Peyer's patch (tissue), 4 donors: Measurements from ENCODE around the gene ILDR2. TPM values are rescaled to one million over a fixed set of nuclear protein-coding genes. Genes with fewer than 3 reads are reported as not detected.
A peak's percentile ranks its signal among the peaks of the same experiment; 100 is the strongest.

Experiments used
- DNase-seq, 3 donors: peaks; one replicate each; pipeline ENCODE4 v3.0.0-alpha.2; 2017 to 2019
- H3K27ac ChIP-seq, 4 donors: fragments of 200-600 bp; sonication (generic); one replicate each; pipeline ENCODE4 v1.5.1; 2016 to 2019
- H3K27me3 ChIP-seq, 2 donors: fragments of 200-600 bp; sonication (generic); one replicate each; pipeline ENCODE4 v1.5.1; 2019
- H3K36me3 ChIP-seq, 3 donors: fragments of 200-600 bp; sonication (generic); one replicate each; pipeline ENCODE4 v1.5.1; 2016 to 2019
- H3K4me1 ChIP-seq, 4 donors: fragments of 200-600 bp; sonication (generic); one replicate each; pipeline ENCODE4 v1.5.1; 2016 to 2019
- H3K4me3 ChIP-seq, 4 donors: fragments of 200-600 bp; sonication (generic); 1 replicate in 3 of 4; 2 replicates in 1 of 4; pipeline ENCODE4 v1.5.1; 2016 to 2019; ENCODE audit warnings: mild to moderate bottlenecking in 1 of 4
- H3K9me3 ChIP-seq, 4 donors: fragments of 200-600 bp; sonication (generic); one replicate each; pipeline ENCODE4 v1.5.1; 2016 to 2019; ENCODE audit warnings: mild to moderate bottlenecking in 1 of 4
- POLR2A ChIP-seq, 2 donors: fragments of 450-650 bp; IDR thresholded peaks; one replicate each; pipeline ENCODE4 v1.5.1; 2017; ENCODE audit warnings: antibody characterized with exemption in 2 of 2, mild to moderate bottlenecking in 2 of 2, moderate library complexity in 2 of 2
- total RNA-seq, 4 donors: library from RNA; depleted of rRNA; stranded (reverse); fragments of >200 nt; gene quantifications; one replicate each; pipeline ENCODE4 v1.1.0, GENCODE V29; 2016
- TF ChIP-seq, protein P1 (sequence below), 6 experiments: fragments of 450-650 bp in 4 of 6; fragments of 200-600 bp in 2 of 6; sonication (generic) in 1 of 6; IDR thresholded peaks; one replicate each; pipeline ENCODE4 v1.5.1; 2017 to 2019; ENCODE audit warnings: antibody characterized with exemption in 6 of 6, mild to moderate bottlenecking in 3 of 6, moderate library complexity in 1 of 6

Gene ILDR2
- total RNA-seq, 4 donors from 2014 or later, result 0.67 to 2.1 (median 1.6) TPM

DNA sequence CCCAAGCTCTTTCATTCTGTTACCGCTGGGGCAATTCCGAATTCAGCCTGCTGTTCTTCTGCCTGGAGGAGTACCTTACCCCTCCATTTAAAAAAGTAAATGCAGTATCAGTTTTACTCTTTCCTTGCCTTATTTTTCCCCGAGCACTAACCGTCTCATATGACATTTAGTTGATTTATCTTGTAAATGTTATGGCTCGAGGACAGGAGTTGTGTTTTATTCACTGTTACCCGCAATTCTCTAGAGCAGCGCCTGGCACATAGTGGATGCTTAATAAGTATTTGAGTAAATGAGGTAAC lies 98.9 kb downstream of the ILDR2 start:
- Histone ChIP-seq H3K27me3 (no peaks in the 10 kb centered on the region), H3K27ac (peak overlapping the region in 2 of 4 donors; percentile 90 to 98), H3K4me3 (peak overlapping the region; percentile 6 to 89 (median 76)), H3K36me3 (no peaks in the 10 kb centered on the region), H3K9me3 (no peaks in the 10 kb centered on the region), H3K4me1 (peaks cover 0 to 19% (median 0%) of the 10 kb centered on the region in 4 donors)
- DNase-seq, result no peak
- TF ChIP-seq, protein P1, sequence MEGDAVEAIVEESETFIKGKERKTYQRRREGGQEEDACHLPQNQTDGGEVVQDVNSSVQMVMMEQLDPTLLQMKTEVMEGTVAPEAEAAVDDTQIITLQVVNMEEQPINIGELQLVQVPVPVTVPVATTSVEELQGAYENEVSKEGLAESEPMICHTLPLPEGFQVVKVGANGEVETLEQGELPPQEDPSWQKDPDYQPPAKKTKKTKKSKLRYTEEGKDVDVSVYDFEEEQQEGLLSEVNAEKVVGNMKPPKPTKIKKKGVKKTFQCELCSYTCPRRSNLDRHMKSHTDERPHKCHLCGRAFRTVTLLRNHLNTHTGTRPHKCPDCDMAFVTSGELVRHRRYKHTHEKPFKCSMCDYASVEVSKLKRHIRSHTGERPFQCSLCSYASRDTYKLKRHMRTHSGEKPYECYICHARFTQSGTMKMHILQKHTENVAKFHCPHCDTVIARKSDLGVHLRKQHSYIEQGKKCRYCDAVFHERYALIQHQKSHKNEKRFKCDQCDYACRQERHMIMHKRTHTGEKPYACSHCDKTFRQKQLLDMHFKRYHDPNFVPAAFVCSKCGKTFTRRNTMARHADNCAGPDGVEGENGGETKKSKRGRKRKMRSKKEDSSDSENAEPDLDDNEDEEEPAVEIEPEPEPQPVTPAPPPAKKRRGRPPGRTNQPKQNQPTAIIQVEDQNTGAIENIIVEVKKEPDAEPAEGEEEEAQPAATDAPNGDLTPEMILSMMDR (IDR thresholded peaks at IDR 0.05), result peak; percentile 11 to 46 (median 28)
- TF ChIP-seq POLR2A (IDR thresholded peaks at IDR 0.05), result no peak

DNA sequence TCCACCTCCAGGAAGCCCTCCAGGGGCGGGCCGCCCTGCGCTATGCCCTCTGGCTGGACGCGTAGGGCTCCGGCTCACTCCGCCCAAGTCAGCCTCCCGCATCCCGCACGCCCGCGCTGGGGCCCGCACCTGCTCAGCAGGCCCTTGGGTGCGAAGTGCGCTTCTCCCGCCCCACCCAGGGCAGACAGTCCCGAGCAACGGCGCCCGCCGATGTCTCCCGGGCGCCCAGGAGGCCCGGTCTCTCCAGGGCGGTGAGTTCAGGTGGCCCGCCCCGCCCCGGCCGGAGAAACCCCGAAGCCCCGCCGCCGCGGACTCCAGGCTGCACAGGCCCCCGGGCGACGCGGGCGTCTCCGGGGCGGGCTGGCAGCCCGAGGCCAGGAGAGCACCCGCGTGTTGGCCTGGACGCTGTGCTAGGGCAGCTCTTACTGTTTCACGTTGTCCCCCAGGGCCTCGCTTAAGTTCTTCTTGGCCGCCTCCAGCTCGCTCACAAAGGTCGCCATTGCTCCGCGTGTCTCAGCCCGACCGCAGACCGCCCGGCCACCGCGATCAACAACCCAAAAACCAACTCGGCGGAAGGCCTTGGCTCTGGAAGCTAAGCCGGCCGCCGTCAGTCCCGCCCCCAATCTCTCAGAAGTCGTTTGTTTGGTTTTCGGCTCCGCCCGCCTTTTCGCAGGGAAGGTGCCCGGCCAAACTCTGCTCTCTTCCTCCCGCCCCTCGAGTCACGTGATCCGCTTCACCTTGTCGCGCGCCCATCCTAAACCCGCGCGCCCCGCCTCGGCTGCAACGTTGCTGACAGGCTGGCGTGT lies 99.4 kb downstream of the ILDR2 start, which contains the start of gene TADA1:
Gene TADA1, minus strand, starts transcription at position 531 of the 806 bp plus-strand sequence. Its CDS starts 31 bp downstream, at position 500.
- H3K27ac ChIP-seq, result peak within 1 kb of the TSS; percentile 89 to 98 (median 90)
- H3K4me1 ChIP-seq, result peaks cover 0 to 19% (median 0%) of the 10 kb centered on the region in 4 donors
- H3K27me3 ChIP-seq, result no peaks in the 10 kb centered on the region
- no peaks in the 10 kb centered on the region for H3K36me3 ChIP-seq
- DNase-seq, result peak; percentile 98 to 100 (median 100)
- H3K4me3 ChIP-seq, result peak within 1 kb of the TSS; percentile 73 to 98 (median 84)
- peak; percentile 54 for TF ChIP-seq POLR2A (IDR thresholded peaks at IDR 0.05)
- TF ChIP-seq, protein P1 (IDR thresholded peaks at IDR 0.05), result no peak
- H3K9me3 ChIP-seq, result no peaks in the 10 kb centered on the region

DNA sequence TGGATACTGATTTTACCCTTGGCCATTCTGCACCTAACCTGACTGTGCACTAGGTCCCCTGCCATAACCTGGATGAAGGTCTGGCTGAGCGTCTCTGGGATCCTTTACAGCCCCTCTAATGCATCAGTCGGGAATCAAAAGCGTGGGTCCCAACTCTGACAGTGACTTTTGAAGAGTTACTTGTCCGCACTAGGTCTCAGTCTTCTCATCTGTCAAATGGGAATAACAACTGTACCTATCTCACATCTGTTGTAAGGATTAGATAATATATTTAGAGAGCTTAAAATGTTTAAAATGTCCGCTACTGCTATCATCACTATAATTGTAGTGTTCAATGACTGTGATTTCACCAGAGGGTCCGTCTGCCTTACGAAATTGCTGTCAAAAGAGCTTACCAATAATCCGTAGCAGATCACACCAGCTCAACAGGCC lies 100.0 kb downstream of the ILDR2 start:
- no peak for TF ChIP-seq POLR2A (IDR thresholded peaks at IDR 0.05)
- TF ChIP-seq, protein P1 (IDR thresholded peaks at IDR 0.05), result no peak
- peak overlapping the region; percentile 89 to 98 (median 90) for H3K27ac ChIP-seq
- no peak for DNase-seq
- H3K4me3 ChIP-seq, result peak overlapping the region; percentile 73 to 98 (median 84)
- H3K4me1 ChIP-seq, result peaks cover 0 to 19% (median 0%) of the 10 kb centered on the region in 4 donors
- H3K36me3 ChIP-seq, result no peaks in the 10 kb centered on the region
- H3K9me3 ChIP-seq, result no peaks in the 10 kb centered on the region
- no peaks in the 10 kb centered on the region for H3K27me3 ChIP-seq

DNA sequence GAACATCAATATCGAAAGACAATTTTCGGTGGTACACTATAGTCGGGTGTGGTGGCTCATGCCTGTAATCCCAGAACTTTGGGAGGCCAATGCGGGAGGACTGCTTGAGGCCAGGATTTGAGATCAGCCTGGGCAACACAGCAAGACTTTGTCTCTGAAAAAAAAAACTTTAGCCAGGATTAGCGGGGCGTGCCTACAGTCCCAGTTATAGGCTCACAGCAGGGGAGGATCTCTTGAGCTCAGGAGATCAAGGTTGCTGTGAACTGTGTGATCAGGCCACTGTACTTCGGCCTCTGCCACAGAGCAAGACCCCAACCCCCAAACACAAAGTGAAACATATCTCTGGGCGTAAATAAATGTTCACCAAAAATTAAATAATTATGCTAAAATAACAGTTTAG lies 100.9 kb downstream of the ILDR2 start:
- DNase-seq, result no peak
- no peak overlapping the region for H3K27ac ChIP-seq
- peaks cover 0 to 19% (median 0%) of the 10 kb centered on the region in 4 donors for H3K4me1 ChIP-seq
- H3K27me3 ChIP-seq, result no peaks in the 10 kb centered on the region
- TF ChIP-seq, protein P1 (IDR thresholded peaks at IDR 0.05), result no peak
- TF ChIP-seq POLR2A (IDR thresholded peaks at IDR 0.05), result no peak
- no peak overlapping the region for H3K4me3 ChIP-seq
- no peaks in the 10 kb centered on the region for H3K9me3 ChIP-seq
- no peaks in the 10 kb centered on the region for H3K36me3 ChIP-seq

DNA sequence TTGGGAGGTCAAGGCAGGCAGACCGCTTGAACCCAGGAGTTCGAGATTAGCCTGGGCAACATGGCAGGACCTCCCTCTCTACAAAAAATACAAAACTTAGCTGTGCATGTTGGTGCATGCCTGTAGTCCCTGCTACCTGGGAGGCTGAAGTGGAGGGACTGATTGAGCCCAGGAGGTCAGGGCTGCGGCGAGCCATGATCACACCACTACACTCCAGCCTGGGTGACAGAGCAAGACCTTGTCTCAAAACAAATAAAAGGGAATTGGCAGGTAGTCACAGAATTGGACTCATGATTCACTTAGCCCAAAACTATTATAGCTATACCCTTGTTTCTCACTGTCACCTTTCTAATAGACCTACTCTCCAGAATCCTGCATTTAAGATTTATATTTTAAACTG lies 104.8 kb downstream of the ILDR2 start:
- Histone ChIP-seq H3K36me3 (peaks cover 0 to 24% (median 0%) of the 10 kb centered on the region in 3 donors), H3K27ac (no peak overlapping the region), H3K4me3 (no peak overlapping the region), H3K27me3 (no peaks in the 10 kb centered on the region), H3K4me1 (peaks cover 0 to 19% (median 0%) of the 10 kb centered on the region in 4 donors), H3K9me3 (no peaks in the 10 kb centered on the region)
- DNase-seq, result no peak
- TF ChIP-seq POLR2A (IDR thresholded peaks at IDR 0.05), result no peak
